HCT116 (cell line): ENCODE data around the gene MID1. TPM values are rescaled to one million over a fixed set of nuclear protein-coding genes. Genes with fewer than 3 reads are reported as not detected.

ENCODE experiments used
- ATAC-seq: fragments of 200-7000 bp; cut with Tn5 transposase; 2 replicates; pipeline ENCODE4 v1.9.1; 2020; ENCODE audit warnings: mild to moderate bottlenecking, moderate library complexity
- BruUV-seq: library from RNA; stranded (reverse); fragments of 400-500 nt; replicated peaks from 2 replicates; lab custom pipeline; 2021; lab: Mats Ljungman, UMichigan
- CTCF ChIA-PET: fragments of 300-600 bp; sonication (Branson Sonifier 250); formaldehyde crosslinking; loops from one replicate; lab custom pipeline; 2021; ENCODE audit warnings: antibody characterized with exemption; lab: Charles Lee
- POLR2A ChIA-PET: fragments of 300-600, 350-600 bp; sonication (Branson Sonifier 250); formaldehyde crosslinking; loops from one replicate; lab custom pipeline; 2021; ENCODE audit warnings: antibody characterized with exemption; lab: Charles Lee
- RAD21 ChIA-PET, 2 experiments: fragments of 300-600 bp; sonication (Branson Sonifier 250); formaldehyde crosslinking; loops; one replicate each; lab custom pipeline; 2023; ENCODE audit warnings: low total read pairs in 2 of 2; ENCODE audit not compliant: uncharacterized antibody in 2 of 2, unreplicated experiment in 2 of 2, low non-redundant PET in 1 of 2; lab: Charles Lee
- DNase-seq: peaks from one replicate; pipeline ENCODE4 v3.0.0-alpha.2; 2010; ENCODE audit warnings: low read depth, low spot score
- H2AFZ ChIP-seq: fragments of 200-600 bp; shearing (Covaris generic), sonication (generic); 2 replicates; pipeline ENCODE4 v1.6.1; 2017; ENCODE audit warnings: low read depth, mixed run types, mixed read lengths, antibody characterized with exemption, low read length; ENCODE audit not compliant: poor library complexity, severe bottlenecking
- H3K27ac ChIP-seq: 2 replicates; pipeline ENCODE4 v1.5.1; 2012; ENCODE audit warnings: low read depth, low read length
- H3K27me3 ChIP-seq: fragments of 200-600 bp; sonication (generic); 2 replicates; pipeline ENCODE4 v1.6.1; 2016; ENCODE audit warnings: mixed run types, low read length, mixed read lengths; ENCODE audit not compliant: insufficient read depth
- H3K36me3 ChIP-seq, 2 experiments: fragments of 200-500 bp in 1 of 2; fragments of 200-600 bp in 1 of 2; sonication (Bioruptor generic) in 1 of 2; sonication (generic) in 1 of 2; 2 replicates each; pipeline versions ENCODE4 v1.5.1 to v1.6.1; 2014 to 2016; ENCODE audit warnings: low read length in 2 of 2, inconsistent platforms in 1 of 2, mixed read lengths in 1 of 2, mixed run types in 1 of 2; ENCODE audit not compliant: insufficient read depth in 2 of 2, control insufficient read depth in 1 of 2
- H3K4me1 ChIP-seq, 2 experiments: fragments of 200-600 bp in 1 of 2; sonication (generic) in 1 of 2; 2 replicates each; pipeline versions ENCODE4 v1.5.1 to v1.6.1; 2012 to 2017; ENCODE audit warnings: low read length in 2 of 2, inconsistent platforms in 1 of 2, mild to moderate bottlenecking in 1 of 2, mixed read lengths in 1 of 2, mixed run types in 1 of 2, moderate library complexity in 1 of 2; ENCODE audit not compliant: insufficient read depth in 2 of 2, control insufficient read depth in 1 of 2
- H3K4me2 ChIP-seq: fragments of 200-600 bp; sonication (generic); 2 replicates; pipeline ENCODE4 v1.6.1; 2017; ENCODE audit warnings: mixed run types, low read length, mixed read lengths
- H3K4me3 ChIP-seq, 2 experiments: fragments of 200-600 bp in 1 of 2; sonication (generic) in 1 of 2; replicated peaks in 1 of 2; 2 replicates each; pipeline ENCODE4 v1.5.1; 2011 to 2016; ENCODE audit warnings: low read length in 2 of 2, control low read depth in 1 of 2, low read depth in 1 of 2, mild to moderate bottlenecking in 1 of 2, mixed read lengths in 1 of 2, mixed run types in 1 of 2
- H3K79me2 ChIP-seq: fragments of 200-600 bp; sonication (generic); 2 replicates; pipeline ENCODE4 v1.6.1; 2017; ENCODE audit warnings: mild to moderate bottlenecking, mixed run types, low read length, moderate library complexity, mixed read lengths; ENCODE audit not compliant: insufficient read depth
- H3K9ac ChIP-seq: fragments of 200-600 bp; sonication (generic); 2 replicates; pipeline ENCODE4 v1.6.1; 2016; ENCODE audit warnings: low read length, mixed read lengths
- H3K9me2 ChIP-seq: fragments of 200-600 bp; sonication (generic), shearing (Covaris generic); 2 replicates; pipeline ENCODE4 v1.6.1; 2017; ENCODE audit warnings: mixed run types, mild to moderate bottlenecking, moderate library complexity; ENCODE audit not compliant: insufficient read depth
- H3K9me3 ChIP-seq, 2 experiments: fragments of 200-500 bp in 1 of 2; fragments of 200-600 bp in 1 of 2; sonication (Bioruptor generic) in 1 of 2; sonication (generic) in 1 of 2; 2 replicates each; pipeline ENCODE4 v1.6.1; 2014 to 2017; ENCODE audit warnings: low read length in 2 of 2, mixed read lengths in 2 of 2, inconsistent platforms in 1 of 2, low read depth in 1 of 2, mild to moderate bottlenecking in 1 of 2, mixed run types in 1 of 2, moderate library complexity in 1 of 2; ENCODE audit not compliant: control insufficient read depth in 1 of 2, insufficient read depth in 1 of 2
- H4K20me1 ChIP-seq: fragments of 200-600 bp; sonication (generic), shearing (Covaris generic); 2 replicates; pipeline ENCODE4 v1.6.1; 2017; ENCODE audit warnings: mixed run types, mild to moderate bottlenecking, moderate library complexity; ENCODE audit not compliant: insufficient read depth
- CBX3 ChIP-seq: IDR thresholded peaks from 2 replicates; pipeline ENCODE4 v1.6.1; 2012; ENCODE audit warnings: low read depth
- EZH2phosphoT487 ChIP-seq: fragments of 200-600 bp; IDR thresholded peaks from 2 replicates; pipeline ENCODE4 v1.6.1; 2018; ENCODE audit warnings: antibody characterized with exemption, borderline replicate concordance
- FOSL1 ChIP-seq: IDR thresholded peaks from 2 replicates; pipeline ENCODE4 v1.6.1; 2012; ENCODE audit warnings: low read depth
- JUND ChIP-seq: IDR thresholded peaks from 2 replicates; pipeline ENCODE4 v1.6.1; 2012
- MAX ChIP-seq: IDR thresholded peaks from 2 replicates; pipeline ENCODE4 v1.6.1; 2012
- POLR2A ChIP-seq: IDR thresholded peaks from 2 replicates; pipeline ENCODE4 v1.7.0; 2011; ENCODE audit warnings: borderline replicate concordance; ENCODE audit not compliant: insufficient read depth, insufficient read length; ENCODE audit errors: extremely low read depth
- POLR2AphosphoS5 ChIP-seq: IDR thresholded peaks from 2 replicates; pipeline ENCODE4 v1.6.1; 2011; ENCODE audit warnings: mild to moderate bottlenecking, low read depth, low read length, moderate library complexity
- SIN3A ChIP-seq: IDR thresholded peaks from 2 replicates; pipeline ENCODE4 v1.6.1; 2012; ENCODE audit warnings: low read depth
- SP1 ChIP-seq: IDR thresholded peaks from 2 replicates; pipeline ENCODE4 v1.6.1; 2012; ENCODE audit warnings: low read depth
- SRF ChIP-seq: IDR thresholded peaks from 2 replicates; pipeline ENCODE4 v1.6.1; 2012; ENCODE audit warnings: low read depth
- TCF7L2 ChIP-seq: IDR thresholded peaks from 2 replicates; pipeline ENCODE4 v1.7.0; 2011; ENCODE audit warnings: borderline replicate concordance, inconsistent platforms; ENCODE audit not compliant: insufficient read depth, insufficient read length; ENCODE audit errors: extremely low read depth
- ZFX ChIP-seq: fragments of 450-650 bp; IDR thresholded peaks from 2 replicates; pipeline ENCODE4 v1.6.1; 2017
- intact Hi-C: fragments of 100-400 bp; cut with micrococcal nuclease; formaldehyde crosslinking; loops from 2 replicates; pipeline ENCODE4 v1.10.0; 2022
- total RNA-seq: library from RNA; stranded (reverse); gene quantifications from one replicate; pipeline ENCODE4 v1.2.1, GENCODE V29; 2021; ENCODE audit not compliant: unreplicated experiment

MID1 gene
- total RNA-seq, 1 experiment from 2014 or later: 48.8 TPM

GRCh38 chrX:10628906-10629305, 8.5 kb upstream of the MID1 start:
- Histone ChIP-seq H3K4me1 (peaks cover 58 to 78% of the 10 kb centered on the region in 2 experiments), H3K9me2 (no peaks in the 10 kb centered on the region), H3K79me2 (no peaks in the 10 kb centered on the region; the same call in 1 of the 2 replicates), H3K36me3 (no peaks in the 10 kb centered on the region), H3K4me2 (peak overlapping the region; percentile 66), H2AFZ (no peak overlapping the region), H4K20me1 (no peaks in the 10 kb centered on the region), H3K27me3 (no peaks in the 10 kb centered on the region), H3K9ac (peak overlapping the region; percentile 49), H3K4me3 (peak overlapping the region in 1 of 2 experiments; percentile 26; a peak in 1 of 4 replicates), H3K27ac (peak overlapping the region; percentile 94), H3K9me3 (no peaks in the 10 kb centered on the region)
- ATAC-seq (peak; percentile 78), DNase-seq (peak; percentile 82)
- ChIA-PET CTCF (no interaction called here), RAD21 (no interaction called here), POLR2A (interaction anchor here (0.9 kb wide), 1 partner anchor 10 kb away, joined by 4 read pairs; no protein-coding TSS in a partner anchor)
- intact Hi-C loops: no loop called here
- BruUV-seq: no TSS peak
- TF ChIP-seq CBX3: peak; percentile 17; the same call in 1 of the 2 replicates
- no peak for TF ChIP-seq SRF
- TF ChIP-seq FOSL1: peak; percentile 64
- TF ChIP-seq POLR2A: no peak
- peak; percentile 77 for TF ChIP-seq TCF7L2
- peak; percentile 46; the same call in 1 of the 2 replicates for TF ChIP-seq SIN3A
- peak; percentile 69 for TF ChIP-seq SP1
- no peak for TF ChIP-seq ZFX
- no peak for TF ChIP-seq EZH2phosphoT487
- peak; percentile 71 for TF ChIP-seq JUND
- TF ChIP-seq MAX: peak; percentile 42

DNA sequence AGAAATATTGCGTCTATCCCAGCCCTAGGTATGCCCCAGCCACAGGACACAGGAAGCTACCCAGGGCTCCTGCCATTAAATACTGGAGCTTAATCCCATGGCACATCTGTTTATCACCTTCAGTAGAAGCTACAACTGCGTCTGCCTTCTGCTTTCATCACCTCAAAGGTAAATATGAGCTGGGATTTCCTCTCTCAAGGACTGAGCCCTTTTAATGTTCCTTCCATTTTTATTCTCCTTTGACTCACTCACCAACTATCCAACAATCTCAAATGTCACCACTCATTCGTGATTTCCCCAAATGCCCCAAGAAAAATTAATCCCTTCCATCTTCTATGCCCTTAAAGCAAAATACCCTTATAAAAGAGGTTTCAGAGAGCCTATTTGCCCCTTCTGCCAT, 1.8 kb upstream of the MID1 start:
- peak overlapping the region; percentile 84 for H3K4me2 ChIP-seq
- peak overlapping the region; percentile 68 for H2AFZ ChIP-seq
- ChIA-PET POLR2A (no interaction called here), RAD21 (no interaction called here), CTCF (no interaction called here)
- no peak for DNase-seq
- no peaks in the 10 kb centered on the region for H3K9me3 ChIP-seq
- no peaks in the 10 kb centered on the region for H4K20me1 ChIP-seq
- peak overlapping the region; percentile 85 for H3K27ac ChIP-seq
- no peak for ATAC-seq
- H3K36me3 ChIP-seq: no peaks in the 10 kb centered on the region
- H3K9me2 ChIP-seq: no peaks in the 10 kb centered on the region
- H3K27me3 ChIP-seq: no peaks in the 10 kb centered on the region
- H3K4me1 ChIP-seq: peaks cover 34 to 61% of the 10 kb centered on the region in 2 experiments
- intact Hi-C loops: no loop called here
- no TSS peak for BruUV-seq
- H3K79me2 ChIP-seq: peaks cover 31% of the 10 kb centered on the region
- TF ChIP-seq TCF7L2 (peak; percentile 57), POLR2AphosphoS5 (no peak)
- H3K4me3 ChIP-seq: peak overlapping the region in 1 of 2 experiments; percentile 18; a peak in 1 of 4 replicates
- peak overlapping the region; percentile 23; the same call in 1 of the 2 replicates for H3K9ac ChIP-seq
